GM12892 (cell line): ENCODE data around the gene YPEL3.

Experiments used
- POLR2A ChIP-seq: IDR thresholded peaks from 2 replicates; pipeline ENCODE4 v1.6.1; 2011; ENCODE audit warnings: low read depth, low read length, control low read depth
- POLR2AphosphoS5 ChIP-seq: IDR thresholded peaks from 2 replicates; pipeline ENCODE4 v1.6.1; 2011; ENCODE audit warnings: low read depth, low read length, control low read depth

GRCh38 chr16:30141750-30142149 lies 45.7 kb upstream of the YPEL3 start:
- no peak for TF ChIP-seq POLR2AphosphoS5
- TF ChIP-seq POLR2A, result no peak
